ENCODE measurements around the gene DGKI. TPM values are rescaled to one million over a fixed set of nuclear protein-coding genes. Genes with fewer than 3 reads are reported as not detected.
A peak's percentile ranks its signal among the peaks of the same experiment; 100 is the strongest.

The DGKI gene
- total and polyA plus RNA-seq, 2 of the 4 experiments (the other 2 are of a cell fraction): 3.9 to 15.8 TPM

- DNase-seq (no peak), ATAC-seq (ENCODE audit: low read depth) (peak; percentile 10)
- Histone ChIP-seq H3K23ac (ENCODE audit: low read depth, low read length) (no peak overlapping the region), H2BK20ac (ENCODE audit: low read depth, low read length) (no peak overlapping the region), H3K4me2 (ENCODE audit: low read depth, low read length) (peak overlapping the region; percentile 3), H3K27me3 (ENCODE audit: control insufficient read depth, insufficient read depth, low read length) (no peaks in the 10 kb centered on the region), H2BK5ac (ENCODE audit: low read depth, low read length, poor library complexity, severe bottlenecking) (no peak overlapping the region), H3K27ac (ENCODE audit: insufficient read depth, low read length) (no peak overlapping the region; the same call in 1 of the 2 replicates), H4K8ac (ENCODE audit: low read depth in 2 of 2, low read length in 2 of 2) (peak overlapping the region in 1 of 2 experiments; percentile 43; a peak in 1 of 4 replicates), H2AFZ (replicated peaks; ENCODE audit: low read length, poor library complexity) (peak overlapping the region; percentile 26), H3K4me1 (ENCODE audit: control insufficient read depth, insufficient read depth, low read length) (peaks cover 14% of the 10 kb centered on the region), H3K56ac (ENCODE audit: extremely low read depth, insufficient read depth, low read length) (no peak overlapping the region), H3K36me3 (ENCODE audit: control insufficient read depth, insufficient read depth, low read length) (no peaks in the 10 kb centered on the region), H3K9ac (ENCODE audit: low read depth, low read length) (no peak overlapping the region), H3K18ac (ENCODE audit: low read depth, low read length) (no peak overlapping the region), H3K9me1 (ENCODE audit: insufficient read depth, low read length) (peaks cover 4% of the 10 kb centered on the region; the same call in 1 of the 2 replicates), H4K5ac (ENCODE audit: low read depth, low read length) (no peak overlapping the region), H3K9me3 (ENCODE audit: control insufficient read depth, insufficient read depth, low read length) (no peaks in the 10 kb centered on the region), H2AK5ac (ENCODE audit: low read depth, low read length) (no peak overlapping the region), H3K4ac (ENCODE audit: low read depth, low read length) (peak overlapping the region; percentile 31; the same call in 1 of the 2 replicates), H2AK9ac (replicated peaks; ENCODE audit: low read depth, low read length, poor library complexity) (peak overlapping the region; percentile 59), H3K79me1 (ENCODE audit: low read depth in 1 of 2, low read length in 2 of 2) (no peaks in the 10 kb centered on the region), H4K20me1 (ENCODE audit: insufficient read depth, low read length) (no peaks in the 10 kb centered on the region), H4K91ac (ENCODE audit: insufficient read depth, low read depth, low read length) (no peak overlapping the region), H3K4me3 (ENCODE audit: insufficient read depth, low read depth, low read length) (no peak overlapping the region), H2BK15ac (ENCODE audit: low read depth, low read length) (no peak overlapping the region), H2BK120ac (ENCODE audit: low read depth, low read length) (peak overlapping the region; percentile 10; the same call in 1 of the 2 replicates), H3K14ac (replicated peaks; ENCODE audit: low read depth, low read length) (no peak overlapping the region)
- in situ Hi-C loops (cut with MboI; ENCODE audit: low sequenced_read_pairs) (no loop called here), dilution Hi-C loops (cut with HindIII; ENCODE audit: low sequenced_read_pairs, unreplicated experiment) (no loop called here), intact Hi-C loops (cut with micrococcal nuclease) (no loop called here)
- TF ChIP-seq RCOR1 (IDR thresholded peaks at IDR 0.05; ENCODE audit: insufficient replicate concordance, low read length): no peak
- TF ChIP-seq MAZ (IDR thresholded peaks at IDR 0.05; ENCODE audit: borderline replicate concordance, low read depth, low read length): no peak
- TF ChIP-seq CTCF (conservative IDR thresholded peaks at IDR 0.05; ENCODE audit: low read depth, low read length): no peak
- TF ChIP-seq FOS (IDR thresholded peaks at IDR 0.05; ENCODE audit: low read depth, low read length): no peak
- no peak for TF ChIP-seq USF2 (IDR thresholded peaks at IDR 0.05; ENCODE audit: low read depth, low read length)
- TF ChIP-seq CHD1 (IDR thresholded peaks at IDR 0.05; ENCODE audit: low read depth, low read length): no peak
- TF ChIP-seq BHLHE40 (IDR thresholded peaks at IDR 0.05; ENCODE audit: low read depth, low read length): no peak
- no peak for TF ChIP-seq NFE2L2 (IDR thresholded peaks at IDR 0.05; ENCODE audit: low read depth, low read length)
- no peak for TF ChIP-seq RFX5 (IDR thresholded peaks at IDR 0.05; ENCODE audit: low read depth, low read length)
- ChIA-PET CTCF (interaction anchor here (0.9 kb wide), 1 partner anchor 9 kb away, joined by 6 read pairs; no protein-coding TSS in a partner anchor), POLR2A (ENCODE audit: unreplicated experiment) (no interaction called here)
- 29% methylated on average over 3 of the region's 6 CpGs; no CpG with 5 or more reads in 1 of the 2 experiments for WGBS, 2 experiments (ENCODE audit: extremely low coverage in 2 of 2, insufficient read length in 1 of 2)
- no TSS peak for BruUV-seq (replicated peaks)
Measured at GRCh38 chr7:137768366-137768765, 78.4 kb downstream of the DGKI start.
